Mesenchymal stem cell (in vitro differentiated cells and primary cell): Measurements from ENCODE around the gene GPHN. TPM values are rescaled to one million over a fixed set of nuclear protein-coding genes. Genes with fewer than 3 reads are reported as not detected.
A peak's percentile ranks its signal among the peaks of the same experiment; 100 is the strongest.

Source experiments
- DNase-seq: peaks from one replicate; pipeline ENCODE4 v3.0.0-alpha.2; 2013
- H2AFZ ChIP-seq: one replicate; pipeline ENCODE4 v1.6.1; 2013; ENCODE audit warnings: low read depth, mild to moderate bottlenecking, control low read depth, inconsistent platforms, low read length, moderate library complexity
- H2AK5ac ChIP-seq: 2 replicates; pipeline ENCODE4 v1.6.1; 2013; ENCODE audit warnings: low read length, moderate library complexity, mild to moderate bottlenecking, inconsistent platforms; ENCODE audit not compliant: severe bottlenecking
- H2BK120ac ChIP-seq: one replicate; pipeline ENCODE4 v1.6.1; 2013; ENCODE audit warnings: low read depth, mild to moderate bottlenecking, inconsistent platforms, low read length, moderate library complexity
- H2BK12ac ChIP-seq, 2 experiments: one replicate each; pipeline ENCODE4 v1.6.1; 2013; ENCODE audit warnings: inconsistent platforms in 2 of 2, low read length in 2 of 2, mild to moderate bottlenecking in 2 of 2, moderate library complexity in 2 of 2, control low read depth in 1 of 2
- H2BK15ac ChIP-seq: one replicate; pipeline ENCODE4 v1.6.1; 2013; ENCODE audit warnings: mild to moderate bottlenecking, low read depth, inconsistent platforms; ENCODE audit not compliant: poor library complexity, severe bottlenecking
- H2BK5ac ChIP-seq: 2 replicates; pipeline ENCODE4 v1.6.1; 2013; ENCODE audit warnings: low read depth, mild to moderate bottlenecking, low read length, control low read depth, inconsistent platforms; ENCODE audit not compliant: poor library complexity, severe bottlenecking
- H3K14ac ChIP-seq, 2 experiments: one replicate each; pipeline ENCODE4 v1.6.1; 2013; ENCODE audit warnings: inconsistent platforms in 2 of 2, low read length in 2 of 2, control low read depth in 1 of 2, mild to moderate bottlenecking in 1 of 2, moderate library complexity in 1 of 2
- H3K18ac ChIP-seq, 2 experiments: one replicate each; pipeline ENCODE4 v1.6.1; 2013; ENCODE audit warnings: inconsistent platforms in 2 of 2, low read length in 2 of 2, control low read depth in 1 of 2, low read depth in 1 of 2, mild to moderate bottlenecking in 1 of 2
- H3K23ac ChIP-seq, 2 experiments: one replicate each; pipeline ENCODE4 v1.6.1; 2013; ENCODE audit warnings: inconsistent platforms in 2 of 2, low read length in 2 of 2, mild to moderate bottlenecking in 2 of 2, moderate library complexity in 2 of 2, control low read depth in 1 of 2
- H3K27ac ChIP-seq: 2 replicates; pipeline ENCODE4 v1.5.1; 2013; ENCODE audit warnings: mild to moderate bottlenecking, moderate library complexity, low read length, control low read depth, inconsistent platforms; ENCODE audit not compliant: poor library complexity, severe bottlenecking
- H3K27me3 ChIP-seq, 2 experiments: 2 replicates each; pipeline versions ENCODE4 v1.6.1 to v1.7.0; 2013; ENCODE audit warnings: low read length in 2 of 2, mild to moderate bottlenecking in 2 of 2, moderate library complexity in 2 of 2, control low read depth in 1 of 2, inconsistent platforms in 1 of 2; ENCODE audit not compliant: control insufficient read depth in 1 of 2, insufficient read depth in 1 of 2
- H3K36me3 ChIP-seq, 2 experiments: 2 replicates each; pipeline versions ENCODE4 v1.6.1 to v1.7.0; 2013; ENCODE audit warnings: low read length in 2 of 2, control low read depth in 1 of 2, inconsistent platforms in 1 of 2, low read depth in 1 of 2, mild to moderate bottlenecking in 1 of 2; ENCODE audit not compliant: insufficient read depth in 2 of 2, control insufficient read depth in 1 of 2
- H3K4ac ChIP-seq, 2 experiments: one replicate each; pipeline ENCODE4 v1.6.1; 2013; ENCODE audit warnings: inconsistent platforms in 2 of 2, low read length in 2 of 2, mild to moderate bottlenecking in 2 of 2, moderate library complexity in 2 of 2, control low read depth in 1 of 2, low read depth in 1 of 2
- H3K4me1 ChIP-seq: 2 replicates; pipeline ENCODE4 v1.6.1; 2013; ENCODE audit warnings: low read depth, low read length, control low read depth; ENCODE audit not compliant: control insufficient read depth, insufficient read depth
- H3K4me2 ChIP-seq: 2 replicates; pipeline ENCODE4 v1.6.1; 2013; ENCODE audit warnings: low read length, mild to moderate bottlenecking, inconsistent platforms; ENCODE audit not compliant: poor library complexity, severe bottlenecking
- H3K4me3 ChIP-seq, 2 experiments: 2 replicates each; pipeline versions ENCODE4 v1.5.1 to v1.7.0; 2013; ENCODE audit warnings: low read length in 2 of 2, mild to moderate bottlenecking in 2 of 2, control low read depth in 1 of 2, low read depth in 1 of 2; ENCODE audit not compliant: insufficient read depth in 1 of 2
- H3K79me1 ChIP-seq: replicated peaks from 2 replicates; pipeline ENCODE4 v1.6.1; 2013; ENCODE audit warnings: mild to moderate bottlenecking, control low read depth, low read length, inconsistent platforms; ENCODE audit not compliant: poor library complexity, severe bottlenecking
- H3K9ac ChIP-seq: 2 replicates; pipeline ENCODE4 v1.7.0; 2013; ENCODE audit warnings: mild to moderate bottlenecking, low read length, moderate library complexity
- H3K9me3 ChIP-seq: 2 replicates; pipeline ENCODE4 v1.7.0; 2013; ENCODE audit warnings: mild to moderate bottlenecking, low read length; ENCODE audit not compliant: control insufficient read depth
- H4K8ac ChIP-seq: one replicate; pipeline ENCODE4 v1.6.1; 2013; ENCODE audit warnings: inconsistent platforms, mild to moderate bottlenecking, low read length, moderate library complexity
- H4K91ac ChIP-seq: one replicate; pipeline ENCODE4 v1.6.1; 2013; ENCODE audit warnings: mild to moderate bottlenecking, low read length, inconsistent platforms
- WGBS: methylation state at CpG from one replicate; pipeline ENCODE4 v1.1.7; 2013; ENCODE audit warnings: mixed read lengths; 5-methylcytosine and 5-hydroxymethylcytosine counted together
- polyA plus RNA-seq, 2 experiments: library from polyadenylated mRNA; stranded (reverse); fragments of 200-250 nt; gene quantifications; one replicate each; pipeline ENCODE4 v1.2.3, GENCODE V29; 2013

The GPHN gene
- polyA plus RNA-seq (2013, experiment 1 of 2): 8.8 TPM
- polyA plus RNA-seq (2013, experiment 2 of 2): 9.2 TPM

DNA sequence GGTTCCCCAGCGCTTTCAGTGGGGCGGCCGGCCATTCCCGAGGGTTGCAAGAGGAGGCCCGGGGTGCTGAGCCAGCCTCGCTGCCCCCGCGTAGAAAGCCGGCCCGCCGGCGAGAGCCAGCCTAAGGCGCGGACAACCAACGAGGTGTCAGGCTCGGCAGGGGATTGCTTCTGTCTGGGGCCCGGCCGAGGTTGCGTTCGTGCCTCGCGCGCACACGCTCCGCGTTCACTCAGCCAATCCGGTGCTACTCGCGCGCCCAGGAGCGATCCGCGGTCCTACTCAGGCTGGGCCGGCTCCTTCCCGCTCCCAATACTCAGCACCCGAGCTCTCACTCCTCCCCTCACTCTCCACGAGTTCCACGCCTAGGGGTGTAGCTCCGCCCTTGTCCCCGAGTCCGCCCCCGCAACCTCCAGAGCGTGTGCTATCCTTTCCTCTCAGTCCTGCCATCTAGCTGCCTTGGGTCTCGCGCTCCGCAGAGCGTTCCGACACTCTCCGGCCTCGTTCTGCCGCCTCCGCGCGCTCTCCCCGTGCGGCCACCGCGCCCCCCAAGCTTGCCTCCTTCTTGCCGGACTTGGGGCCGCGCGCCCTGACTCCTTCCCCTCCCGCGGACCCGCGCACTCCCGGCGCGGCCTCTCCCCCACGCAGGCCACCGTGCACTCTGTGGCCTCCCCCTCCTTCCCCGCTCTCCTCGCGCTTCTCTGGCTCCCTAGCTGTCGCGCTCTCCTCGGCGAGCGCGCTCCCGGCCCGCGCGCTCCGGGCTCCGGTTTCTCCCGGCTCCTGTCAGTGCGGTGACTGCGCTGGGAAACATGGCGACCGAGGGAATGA, at the start of gene GPHN:
TSS of gene GPHN (plus strand) at position 426 of the 825 bp plus-strand sequence.
- Histone ChIP-seq H3K9me3 (no peaks in the 10 kb centered on the region), H3K4ac (peak within 1 kb of the TSS; percentile 17 to 40), H3K27ac (peak within 1 kb of the TSS; percentile 62), H3K79me1 (peaks cover 7% of the 10 kb centered on the region), H3K9ac (peak within 1 kb of the TSS; percentile 93), H3K4me2 (peak within 1 kb of the TSS; percentile 93), H3K27me3 (no peaks in the 10 kb centered on the region), H2BK120ac (no peak within 1 kb of the TSS), H3K4me3 (peak within 1 kb of the TSS; percentile 64 to 97), H3K18ac (peak within 1 kb of the TSS; percentile 31 to 73), H4K91ac (peak within 1 kb of the TSS; percentile 47), H3K23ac (peak within 1 kb of the TSS in 1 of 2 experiments; percentile 77), H3K36me3 (no peaks in the 10 kb centered on the region), H2BK5ac (peak within 1 kb of the TSS; percentile 21), H3K14ac (peak within 1 kb of the TSS in 1 of 2 experiments; percentile 85), H3K4me1 (peaks cover 2% of the 10 kb centered on the region), H2BK15ac (peak within 1 kb of the TSS; percentile 80), H2BK12ac (peak within 1 kb of the TSS; percentile 49 to 83), H2AFZ (peak within 1 kb of the TSS; percentile 92), H4K8ac (peak within 1 kb of the TSS; percentile 90), H2AK5ac (no peak within 1 kb of the TSS)
- WGBS: under 1% methylated on average over 90 of the region's 91 CpGs
- DNase-seq: peak; percentile 99

DNA sequence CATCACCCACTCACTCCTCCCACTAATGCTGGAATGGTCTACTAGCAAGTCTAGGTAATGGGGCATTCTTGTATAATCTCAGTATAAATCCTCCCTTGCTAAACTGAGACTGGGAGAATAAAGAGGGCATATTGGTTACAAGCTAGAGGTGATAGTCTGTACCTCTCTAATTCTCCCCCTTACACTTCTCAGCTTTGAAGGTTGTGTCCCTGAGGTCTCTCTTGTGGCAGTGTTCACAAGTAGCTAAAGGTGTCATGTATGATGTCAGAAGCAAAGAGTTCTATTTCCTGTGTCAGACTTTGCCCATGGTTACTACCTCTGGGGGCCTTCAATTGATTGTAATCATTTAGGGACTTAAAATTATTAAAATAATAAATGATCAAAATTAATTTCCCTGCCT, 48.3 kb upstream of the GPHN start:
- DNase-seq: no peak
- Histone ChIP-seq H3K4me1 (no peaks in the 10 kb centered on the region), H3K4ac (no peak overlapping the region), H3K79me1 (no peaks in the 10 kb centered on the region), H2AK5ac (no peak overlapping the region), H2AFZ (no peak overlapping the region), H4K91ac (no peak overlapping the region), H3K14ac (no peak overlapping the region), H2BK15ac (no peak overlapping the region), H3K9me3 (peaks cover 2% of the 10 kb centered on the region), H3K18ac (no peak overlapping the region), H3K27ac (no peak overlapping the region), H3K27me3 (no peaks in the 10 kb centered on the region), H3K9ac (no peak overlapping the region), H3K23ac (no peak overlapping the region), H3K36me3 (no peaks in the 10 kb centered on the region), H2BK5ac (no peak overlapping the region), H3K4me3 (no peak overlapping the region), H3K4me2 (no peak overlapping the region), H4K8ac (no peak overlapping the region), H2BK120ac (no peak overlapping the region), H2BK12ac (no peak overlapping the region)

DNA sequence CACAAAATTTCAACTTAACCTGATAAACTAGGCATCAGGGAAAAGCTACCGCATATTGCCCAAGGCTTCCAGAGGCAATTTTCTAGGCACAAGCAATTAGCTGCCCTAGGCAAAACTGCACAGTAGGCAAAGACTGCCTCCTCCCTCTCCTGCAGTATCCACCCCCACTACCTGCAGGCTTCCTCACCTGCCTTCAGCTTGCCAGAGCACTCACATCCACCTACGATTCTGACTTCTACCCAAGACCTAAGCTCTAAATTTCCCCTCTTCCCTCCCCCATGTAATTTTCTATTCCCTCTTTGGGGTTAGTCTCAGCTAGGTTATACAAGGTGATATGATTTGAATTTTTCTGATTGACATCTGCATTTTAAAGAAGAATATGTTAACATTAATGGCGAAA, 43.7 kb upstream of the GPHN start:
- Histone ChIP-seq H4K8ac (no peak overlapping the region), H3K18ac (no peak overlapping the region), H3K79me1 (no peaks in the 10 kb centered on the region), H3K4me1 (no peaks in the 10 kb centered on the region), H4K91ac (no peak overlapping the region), H2BK5ac (no peak overlapping the region), H2AFZ (no peak overlapping the region), H3K9ac (no peak overlapping the region), H3K27ac (no peak overlapping the region), H3K27me3 (no peaks in the 10 kb centered on the region), H2BK12ac (no peak overlapping the region), H3K4me2 (no peak overlapping the region), H2AK5ac (no peak overlapping the region), H3K36me3 (no peaks in the 10 kb centered on the region), H3K14ac (no peak overlapping the region), H3K23ac (no peak overlapping the region), H3K4me3 (no peak overlapping the region), H3K4ac (no peak overlapping the region), H2BK120ac (no peak overlapping the region), H3K9me3 (peaks cover 3% of the 10 kb centered on the region), H2BK15ac (no peak overlapping the region)
- 92% methylated on average over 3 of the region's 3 CpGs for WGBS
- DNase-seq: no peak

DNA sequence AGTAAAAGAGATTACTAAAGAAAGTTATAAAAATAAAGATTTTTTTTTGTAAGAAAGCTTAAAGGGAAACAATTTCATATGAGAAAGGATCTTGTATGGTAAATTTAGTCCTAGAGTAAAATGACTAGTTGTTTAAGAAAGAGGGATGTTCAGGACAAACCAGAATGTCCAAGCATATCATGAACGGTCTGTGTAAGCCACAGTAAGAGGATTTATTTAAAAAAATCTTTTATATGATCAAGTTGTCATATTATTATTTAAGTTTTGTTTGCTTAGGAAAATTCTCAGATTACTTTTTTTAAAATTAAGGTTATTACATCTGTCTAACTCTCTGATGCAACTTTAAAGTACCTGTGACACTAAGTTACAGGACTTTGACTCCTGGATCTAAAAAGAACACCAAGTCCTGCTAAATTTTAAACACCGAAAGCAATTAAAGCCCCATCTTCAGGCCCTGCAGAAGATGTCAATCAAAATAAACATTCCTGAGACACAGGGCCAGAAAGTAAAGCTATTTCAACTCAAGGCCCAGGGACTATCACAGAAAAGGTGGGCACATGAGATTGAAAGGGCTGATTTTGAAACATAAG, 39.1 kb upstream of the GPHN start:
- Histone ChIP-seq H3K27me3 (no peaks in the 10 kb centered on the region), H3K18ac (no peak overlapping the region)

More for the DNA sequence above, 39.1 kb upstream of the GPHN start:
- no peak overlapping the region for H3K4me3 ChIP-seq
- no peak overlapping the region for H2BK12ac ChIP-seq
- H3K4me2 ChIP-seq: no peak overlapping the region
- no peak overlapping the region for H2BK15ac ChIP-seq
- H2BK5ac ChIP-seq: no peak overlapping the region
- WGBS: 100% methylated on average over 1 of the region's 2 CpGs
- H3K27ac ChIP-seq: no peak overlapping the region
- no peak overlapping the region for H4K8ac ChIP-seq
- H3K36me3 ChIP-seq: no peaks in the 10 kb centered on the region
- H3K4ac ChIP-seq: no peak overlapping the region
- no peak for DNase-seq
- no peak overlapping the region for H4K91ac ChIP-seq
- H2BK120ac ChIP-seq: no peak overlapping the region
- H2AFZ ChIP-seq: no peak overlapping the region
- no peaks in the 10 kb centered on the region for H3K4me1 ChIP-seq
- no peak overlapping the region for H3K14ac ChIP-seq
- no peaks in the 10 kb centered on the region for H3K79me1 ChIP-seq
- peaks cover 19% of the 10 kb centered on the region for H3K9me3 ChIP-seq
- H3K23ac ChIP-seq: no peak overlapping the region
- no peak overlapping the region for H3K9ac ChIP-seq
- no peak overlapping the region for H2AK5ac ChIP-seq
